OCI-LY3 (cell line): ENCODE results near the gene CAMTA1.

ENCODE experiments used
- H2AFZ ChIP-seq: fragments of 200-600, 300-600 bp; shearing (Covaris generic); 2 replicates; pipeline ENCODE4 v1.6.0; 2014; ENCODE audit warnings: antibody characterized with exemption, low read depth, low read length
- H3K27ac ChIP-seq: fragments of 200-600, 300-600 bp; sonication (generic); 2 replicates; pipeline ENCODE4 v1.5.1; 2014; ENCODE audit warnings: mild to moderate bottlenecking, low read length, moderate library complexity, mixed read lengths
- H3K27me3 ChIP-seq: fragments of 200-600, 300-600 bp; sonication (generic); 2 replicates; pipeline ENCODE4 v1.6.1; 2014; ENCODE audit warnings: low read depth, low read length, mixed read lengths
- H3K36me3 ChIP-seq: fragments of 200-600, 300-600 bp; sonication (generic); replicated peaks from 2 replicates; pipeline ENCODE3; 2014; ENCODE audit warnings: low read depth, low read length, mixed read lengths
- H3K4me1 ChIP-seq: fragments of 300-600, 200-600 bp; sonication (generic); 2 replicates; pipeline ENCODE4 v1.6.1; 2014; ENCODE audit warnings: low read length, mixed read lengths
- H3K4me2 ChIP-seq: fragments of 200-600, 300-600 bp; sonication (generic); 2 replicates; pipeline ENCODE4 v1.6.1; 2014; ENCODE audit warnings: low read length, mixed read lengths
- H3K4me3 ChIP-seq: fragments of 300-600, 200-600 bp; sonication (generic); 2 replicates; pipeline ENCODE4 v1.5.1; 2014; ENCODE audit warnings: antibody characterized with exemption, mild to moderate bottlenecking, low read length, moderate library complexity
- H3K79me2 ChIP-seq: fragments of 300-600, 200-600 bp; shearing (Covaris generic); 2 replicates; pipeline ENCODE4 v1.6.1; 2014; ENCODE audit warnings: mild to moderate bottlenecking, low read length, mixed read lengths
- H3K9ac ChIP-seq: fragments of 300-600, 200-600 bp; shearing (Covaris generic); 2 replicates; pipeline ENCODE4 v1.6.0; 2014; ENCODE audit warnings: mild to moderate bottlenecking, low read length, moderate library complexity
- H3K9me3 ChIP-seq: fragments of 200-600, 300-600 bp; shearing (Covaris generic); 2 replicates; pipeline ENCODE4 v1.6.1; 2014; ENCODE audit warnings: low read length, mixed read lengths; ENCODE audit not compliant: insufficient read depth
- H4K20me1 ChIP-seq: fragments of 200-600, 300-600 bp; sonication (generic); 2 replicates; pipeline ENCODE4 v1.6.1; 2016; ENCODE audit warnings: low read length, mixed read lengths; ENCODE audit not compliant: insufficient read depth
- CTCF ChIP-seq: fragments of 200-600, 300-600 bp; sonication (generic); IDR thresholded peaks from 2 replicates; pipeline ENCODE4 v1.5.1; 2014; ENCODE audit warnings: antibody characterized with exemption, low read length, low read depth
- EZH2phosphoT487 ChIP-seq: fragments of 200-600 bp; shearing (Covaris generic); IDR thresholded peaks from 2 replicates; pipeline ENCODE4 v1.6.1; 2018; ENCODE audit warnings: antibody characterized with exemption, mixed run types, low read depth

Gene CAMTA1

GRCh38 chr1:7459914-7460313, 674.7 kb downstream of the CAMTA1 start:
- no peak overlapping the region for H2AFZ ChIP-seq
- no peaks in the 10 kb centered on the region for H3K27me3 ChIP-seq
- no peak overlapping the region for H3K27ac ChIP-seq
- no peak overlapping the region for H3K4me2 ChIP-seq
- no peak overlapping the region for H3K4me3 ChIP-seq
- H3K9ac ChIP-seq = no peak overlapping the region
- TF ChIP-seq CTCF (no peak), EZH2phosphoT487 (no peak)
- no peaks in the 10 kb centered on the region for H3K36me3 ChIP-seq
- H4K20me1 ChIP-seq = no peaks in the 10 kb centered on the region
- H3K4me1 ChIP-seq = no peaks in the 10 kb centered on the region
- H3K79me2 ChIP-seq = no peaks in the 10 kb centered on the region
- no peaks in the 10 kb centered on the region for H3K9me3 ChIP-seq

DNA sequence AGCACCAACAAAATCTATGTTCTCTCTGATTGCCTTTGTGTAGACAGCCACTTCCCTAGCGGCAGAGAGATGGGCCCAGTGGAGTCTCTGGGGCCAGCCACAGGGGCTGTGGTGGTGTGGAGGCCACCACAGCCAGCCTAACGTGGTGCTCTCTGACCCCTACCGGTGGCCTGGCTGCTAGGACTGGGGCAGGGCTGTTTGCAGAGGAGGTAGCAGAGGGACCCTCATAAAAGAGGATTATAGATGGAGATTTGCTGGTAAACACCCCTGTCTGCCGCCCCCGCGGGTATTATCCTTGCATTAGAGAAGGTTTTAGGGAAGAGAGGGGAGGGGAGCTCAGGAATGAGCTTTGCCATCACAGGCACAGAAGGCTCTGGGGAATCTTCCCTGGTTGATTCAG, 675.6 kb downstream of the CAMTA1 start:
- Histone ChIP-seq H3K36me3 (no peaks in the 10 kb centered on the region), H3K4me2 (no peak overlapping the region), H3K79me2 (no peaks in the 10 kb centered on the region), H3K27me3 (no peaks in the 10 kb centered on the region), H2AFZ (no peak overlapping the region), H3K9ac (no peak overlapping the region), H3K4me1 (no peaks in the 10 kb centered on the region), H3K27ac (no peak overlapping the region), H4K20me1 (no peaks in the 10 kb centered on the region), H3K9me3 (no peaks in the 10 kb centered on the region), H3K4me3 (no peak overlapping the region)
- TF ChIP-seq EZH2phosphoT487 (no peak), CTCF (peak; percentile 23; the same call in 1 of the 2 replicates)

DNA sequence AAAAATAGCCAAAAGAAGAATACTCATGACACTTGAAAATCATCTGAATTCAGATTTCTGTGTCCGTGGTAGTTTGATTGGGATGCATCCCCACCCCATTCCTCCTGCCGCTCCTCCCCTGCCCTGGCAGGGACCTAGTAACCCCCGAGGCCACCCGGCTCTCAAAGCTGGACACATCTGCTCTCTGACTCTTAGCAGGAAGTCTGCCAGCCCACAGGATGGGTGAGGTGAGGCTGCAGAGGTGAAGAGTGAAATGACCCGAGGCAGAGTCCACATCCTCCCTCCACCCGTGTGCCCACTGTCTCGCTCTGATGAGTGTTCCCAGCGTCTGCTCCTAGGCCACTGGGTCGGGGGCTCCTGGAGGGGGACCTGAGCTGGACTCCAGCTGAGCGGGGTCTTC, 677.4 kb downstream of the CAMTA1 start:
- H3K4me3 ChIP-seq = no peak overlapping the region
- H3K4me1 ChIP-seq = no peaks in the 10 kb centered on the region
- H3K9me3 ChIP-seq = no peaks in the 10 kb centered on the region
- no peaks in the 10 kb centered on the region for H3K36me3 ChIP-seq
- no peaks in the 10 kb centered on the region for H3K79me2 ChIP-seq
- TF ChIP-seq EZH2phosphoT487 (no peak), CTCF (no peak)
- no peak overlapping the region for H3K27ac ChIP-seq
- H2AFZ ChIP-seq = no peak overlapping the region
- no peak overlapping the region for H3K4me2 ChIP-seq
- H4K20me1 ChIP-seq = no peaks in the 10 kb centered on the region
- no peak overlapping the region for H3K9ac ChIP-seq
- no peaks in the 10 kb centered on the region for H3K27me3 ChIP-seq

GRCh38 chr1:7463526-7463925, 678.3 kb downstream of the CAMTA1 start:
- no peak overlapping the region for H3K4me3 ChIP-seq
- no peaks in the 10 kb centered on the region for H4K20me1 ChIP-seq
- TF ChIP-seq CTCF (no peak), EZH2phosphoT487 (no peak)
- no peaks in the 10 kb centered on the region for H3K36me3 ChIP-seq
- H3K27me3 ChIP-seq = no peaks in the 10 kb centered on the region
- no peaks in the 10 kb centered on the region for H3K9me3 ChIP-seq
- no peak overlapping the region for H3K4me2 ChIP-seq
- H3K4me1 ChIP-seq = no peaks in the 10 kb centered on the region
- H3K9ac ChIP-seq = no peak overlapping the region
- H2AFZ ChIP-seq = no peak overlapping the region
- no peaks in the 10 kb centered on the region for H3K79me2 ChIP-seq
- no peak overlapping the region for H3K27ac ChIP-seq
